ENCODE results near the gene PDIA5.

PDIA5 gene

DNA sequence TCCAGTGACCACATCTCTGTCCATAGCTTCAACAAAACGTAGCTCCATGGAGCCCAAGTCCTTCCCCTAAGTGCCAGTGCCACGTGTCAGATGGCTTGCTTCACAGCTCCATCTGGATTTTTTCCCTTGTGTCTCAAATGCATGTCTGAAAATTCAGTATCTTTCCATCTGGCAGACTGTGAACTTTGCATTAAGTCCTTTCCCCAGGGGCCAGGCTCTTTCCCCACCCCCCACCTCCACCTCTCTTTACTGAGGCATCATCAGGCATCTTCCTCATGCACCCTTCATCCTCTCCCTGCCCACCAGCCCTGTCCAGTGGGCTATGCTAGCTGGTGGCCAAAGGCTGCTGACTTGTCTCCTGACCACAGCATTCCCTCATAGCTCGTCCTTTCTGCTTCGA, 53.7 kb downstream of the PDIA5 start:
- TF ChIP-seq, protein P1, sequence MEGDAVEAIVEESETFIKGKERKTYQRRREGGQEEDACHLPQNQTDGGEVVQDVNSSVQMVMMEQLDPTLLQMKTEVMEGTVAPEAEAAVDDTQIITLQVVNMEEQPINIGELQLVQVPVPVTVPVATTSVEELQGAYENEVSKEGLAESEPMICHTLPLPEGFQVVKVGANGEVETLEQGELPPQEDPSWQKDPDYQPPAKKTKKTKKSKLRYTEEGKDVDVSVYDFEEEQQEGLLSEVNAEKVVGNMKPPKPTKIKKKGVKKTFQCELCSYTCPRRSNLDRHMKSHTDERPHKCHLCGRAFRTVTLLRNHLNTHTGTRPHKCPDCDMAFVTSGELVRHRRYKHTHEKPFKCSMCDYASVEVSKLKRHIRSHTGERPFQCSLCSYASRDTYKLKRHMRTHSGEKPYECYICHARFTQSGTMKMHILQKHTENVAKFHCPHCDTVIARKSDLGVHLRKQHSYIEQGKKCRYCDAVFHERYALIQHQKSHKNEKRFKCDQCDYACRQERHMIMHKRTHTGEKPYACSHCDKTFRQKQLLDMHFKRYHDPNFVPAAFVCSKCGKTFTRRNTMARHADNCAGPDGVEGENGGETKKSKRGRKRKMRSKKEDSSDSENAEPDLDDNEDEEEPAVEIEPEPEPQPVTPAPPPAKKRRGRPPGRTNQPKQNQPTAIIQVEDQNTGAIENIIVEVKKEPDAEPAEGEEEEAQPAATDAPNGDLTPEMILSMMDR (IDR thresholded peaks at IDR 0.05; ENCODE audit: extremely low read depth, missing control alignments): no peak
- DNase-seq (ENCODE audit: low spot score): no peak

DNA sequence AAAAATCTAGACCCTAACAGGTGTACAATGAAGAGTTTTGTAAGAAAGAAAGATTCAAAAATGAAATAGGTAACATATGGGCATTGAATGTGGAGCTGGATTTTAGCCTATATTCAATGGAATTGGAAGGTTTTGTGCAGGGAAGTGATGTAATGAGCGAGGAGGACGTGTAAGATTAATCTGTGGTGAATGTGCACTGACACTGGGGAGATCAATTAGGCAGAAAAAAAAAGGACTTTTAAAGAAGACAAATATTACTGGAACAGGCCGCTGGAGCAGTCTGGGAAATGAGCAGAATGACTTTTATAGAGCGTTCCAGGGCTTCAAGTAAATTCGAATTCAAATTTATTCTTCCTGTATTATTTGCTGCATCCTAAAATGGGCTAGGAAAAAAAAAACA, 55.2 kb downstream of the PDIA5 start:
- DNase-seq (ENCODE audit: low spot score): no peak
- TF ChIP-seq, protein P1 (IDR thresholded peaks at IDR 0.05; ENCODE audit: extremely low read depth, missing control alignments): no peak

DNA sequence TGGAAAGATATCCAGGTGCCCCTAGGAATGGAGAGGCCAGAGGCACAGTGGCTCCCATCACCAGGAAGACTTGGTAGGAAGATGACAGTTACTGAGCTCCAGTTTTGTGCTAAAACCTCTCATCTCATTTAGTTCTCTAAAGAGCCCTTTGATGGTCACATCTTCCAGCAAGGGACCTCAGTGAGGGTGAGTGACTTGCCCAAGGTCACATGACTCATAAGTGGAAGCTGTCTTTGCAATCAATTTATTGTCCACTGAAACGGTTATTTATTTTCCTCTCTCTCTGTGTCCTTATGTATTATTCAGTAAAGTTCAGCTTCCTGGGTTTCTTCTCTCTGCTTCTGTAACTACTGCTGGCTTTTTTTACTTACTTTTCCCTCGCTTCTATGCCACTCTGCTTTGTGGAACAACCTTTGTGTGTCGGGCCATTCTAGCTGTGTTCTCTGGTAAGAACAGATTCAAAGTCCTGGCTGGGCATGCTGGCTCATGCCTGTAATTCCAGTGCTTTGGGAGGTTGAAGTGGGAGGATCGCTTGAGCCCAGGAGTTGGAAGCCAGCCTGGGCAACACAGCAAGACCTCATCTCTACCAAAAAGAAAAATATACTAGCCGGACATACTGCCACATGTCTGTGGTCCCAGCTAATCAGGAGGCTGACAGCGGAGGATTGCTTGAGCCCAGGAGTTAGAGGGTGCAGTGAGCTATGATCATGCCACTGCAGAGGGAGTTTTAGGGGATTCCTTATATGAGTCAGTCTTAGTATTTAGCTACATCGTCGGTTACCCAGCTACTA, 55.9 kb downstream of the PDIA5 start:
- no peak for DNase-seq (ENCODE audit: low spot score)
- TF ChIP-seq, protein P1 (IDR thresholded peaks at IDR 0.05; ENCODE audit: extremely low read depth, missing control alignments): no peak

DNA sequence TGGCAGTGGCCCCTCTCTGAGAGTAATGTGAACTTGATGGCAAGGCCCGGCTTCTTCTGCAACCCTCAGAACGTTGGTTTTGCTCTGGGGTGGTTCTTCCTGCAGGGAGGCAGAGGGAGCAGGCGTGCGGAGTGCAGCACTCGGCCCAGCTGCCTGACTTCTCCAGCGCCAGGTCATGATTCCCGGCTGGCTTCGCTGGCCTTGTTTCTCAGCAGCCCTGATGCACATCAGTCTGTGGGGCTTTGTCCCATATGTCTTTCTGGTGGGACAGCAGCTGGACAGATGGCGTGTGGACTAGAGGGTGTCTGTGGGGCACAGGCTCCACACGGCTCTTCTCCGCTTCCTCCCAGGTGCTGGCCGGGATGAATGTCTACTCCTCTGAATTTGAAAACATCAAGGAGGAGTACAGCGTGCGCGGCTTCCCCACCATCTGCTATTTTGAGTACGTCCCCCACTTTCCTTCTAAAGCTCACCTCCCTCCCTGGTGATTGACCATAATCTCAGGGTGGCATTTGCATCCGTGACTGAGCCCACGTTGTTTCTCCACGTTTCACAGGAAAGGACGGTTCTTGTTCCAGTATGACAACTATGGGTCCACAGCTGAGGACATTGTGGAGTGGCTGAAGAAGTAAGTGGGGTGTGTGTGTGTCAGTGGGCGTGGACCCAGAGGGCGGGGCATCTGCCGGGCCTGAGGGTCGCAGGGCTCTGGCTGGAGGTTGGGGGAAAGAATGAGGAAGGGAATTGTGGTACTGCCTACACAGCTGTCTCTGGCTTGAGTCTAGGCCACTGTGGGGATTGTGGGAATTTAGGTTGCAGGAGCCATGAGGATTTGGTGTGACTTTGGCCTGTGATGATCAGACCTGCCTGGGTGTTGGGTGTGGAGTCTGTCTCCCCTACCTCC, 57.1 kb downstream of the PDIA5 start:
- no peak for DNase-seq (ENCODE audit: low spot score)
- TF ChIP-seq, protein P1 (IDR thresholded peaks at IDR 0.05; ENCODE audit: extremely low read depth, missing control alignments): no peak

- TF ChIP-seq, protein P1 (IDR thresholded peaks at IDR 0.05; ENCODE audit: extremely low read depth, missing control alignments): no peak
- DNase-seq (ENCODE audit: low spot score): no peak
Observed at GRCh38 chr3:123124971-123125370, 58.1 kb downstream of the PDIA5 start.

GRCh38 chr3:123126031-123126430, 59.2 kb downstream of the PDIA5 start:
- TF ChIP-seq, protein P1 (IDR thresholded peaks at IDR 0.05; ENCODE audit: extremely low read depth, missing control alignments): no peak
- DNase-seq (ENCODE audit: low spot score): no peak

- no peak for DNase-seq (ENCODE audit: low spot score)
- TF ChIP-seq, protein P1 (IDR thresholded peaks at IDR 0.05; ENCODE audit: extremely low read depth, missing control alignments): no peak
Observed at GRCh38 chr3:123126653-123127052, 59.8 kb downstream of the PDIA5 start.

All from GM20000 (cell line).